Stimulated activated naive CD4-positive, alpha-beta T cell treated with Interleukin-2 at 50 U/mL for 16 hours (primary cell): ENCODE data around the gene C21orf58.
"Not testable (repeated sequence)": the region's sequence is repeated elsewhere in the genome, so short reads cannot be mapped to it uniquely, and the experiment has no call there.

Experiments
- DNase-seq: peaks from one replicate; lab custom pipeline; 2025; lab: John Stamatoyannopoulos, UW

C21orf58 gene

DNA sequence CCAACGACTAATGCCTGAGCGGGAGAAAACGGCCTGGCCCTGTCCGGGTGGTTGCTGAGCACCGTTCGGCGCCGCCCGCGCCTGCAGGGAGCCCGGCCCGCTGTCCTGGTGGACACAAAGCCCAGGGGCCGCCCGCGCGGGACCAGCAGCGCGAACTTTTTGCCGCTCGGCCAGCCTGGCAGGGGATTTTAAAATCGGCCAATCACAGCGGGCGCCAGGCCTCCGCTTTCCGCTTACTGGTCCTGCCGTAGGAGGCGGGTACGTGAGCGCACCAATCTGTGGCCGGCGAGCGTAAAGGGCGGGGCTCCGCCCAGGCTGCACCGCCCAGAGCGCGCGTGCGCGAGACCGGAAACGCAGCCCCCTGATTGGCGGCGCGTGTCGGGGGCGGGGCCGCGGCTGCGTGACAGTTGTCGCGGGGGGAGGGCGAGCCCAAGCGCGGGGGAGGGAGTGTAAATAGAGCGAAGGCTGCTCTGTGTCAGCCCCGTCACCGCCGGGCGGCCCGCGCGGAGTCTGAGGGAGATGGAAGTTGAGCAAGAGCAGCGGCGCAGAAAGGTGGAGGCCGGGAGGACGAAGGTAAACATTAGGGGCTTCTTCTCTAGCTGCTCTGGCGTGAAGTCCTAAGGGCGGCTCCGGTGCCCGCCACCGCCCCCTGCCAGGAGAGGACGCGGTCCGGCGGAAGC is at the start of gene C21orf58, which contains the start of gene PCNT:
C21orf58 (minus strand) TSS at position 161 of the 680 bp plus-strand sequence. CDS start 1,132 bp downstream, outside the sequence.
PCNT (plus strand) TSS at position 447 of the 680 bp plus-strand sequence; CDS start at position 520, 73 bp downstream.
- DNase-seq = peak; percentile 96

GRCh38 chr21:46372947-46373346 is 49.3 kb upstream of the C21orf58 start:
- DNase-seq = not testable (repeated sequence)

- no peak for DNase-seq
Measured at GRCh38 chr21:46372014-46372485, 48.4 kb upstream of the C21orf58 start.

- no peak for DNase-seq
Measured at GRCh38 chr21:46371204-46372013, 47.7 kb upstream of the C21orf58 start.

GRCh38 chr21:46369520-46370235 is 46.0 kb upstream of the C21orf58 start:
- DNase-seq = no peak

DNA sequence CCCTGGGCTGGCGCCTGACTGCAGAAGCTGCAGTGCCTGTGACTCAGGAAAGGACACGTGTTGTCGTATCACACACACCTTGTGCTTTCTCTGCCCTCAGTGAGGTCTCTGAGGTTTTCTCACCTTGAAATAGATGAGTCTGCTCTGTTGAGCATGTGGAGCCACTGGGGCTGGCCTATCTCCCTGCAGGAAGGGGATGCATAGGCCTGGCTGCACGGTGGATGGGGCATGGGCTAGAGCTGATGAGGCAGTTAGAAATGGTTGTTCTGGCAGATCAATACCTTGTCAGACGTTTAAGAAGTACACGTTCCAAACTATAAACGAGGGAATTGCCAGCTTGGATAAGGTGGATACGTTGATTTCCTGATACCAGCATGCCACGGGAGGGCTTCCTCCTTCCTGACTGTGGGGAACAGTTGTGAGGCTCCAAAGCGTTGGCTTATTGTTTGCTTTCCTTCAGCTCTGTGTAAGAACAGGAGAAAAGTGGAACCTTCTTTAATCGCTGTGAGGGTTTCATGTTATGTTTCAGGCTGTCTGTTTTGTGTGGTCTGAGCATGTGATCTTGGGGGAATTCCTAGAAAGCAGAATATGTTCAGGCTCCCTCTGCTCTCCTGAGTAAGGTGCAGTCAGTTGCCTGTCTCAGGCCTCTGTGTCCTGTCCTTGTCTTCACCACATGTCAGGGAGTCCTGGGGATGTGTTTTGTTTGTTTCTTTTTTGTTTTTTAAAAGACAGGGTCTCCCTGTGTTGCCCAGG is 45.0 kb upstream of the C21orf58 start:
- peak; percentile 27 for DNase-seq

DNA sequence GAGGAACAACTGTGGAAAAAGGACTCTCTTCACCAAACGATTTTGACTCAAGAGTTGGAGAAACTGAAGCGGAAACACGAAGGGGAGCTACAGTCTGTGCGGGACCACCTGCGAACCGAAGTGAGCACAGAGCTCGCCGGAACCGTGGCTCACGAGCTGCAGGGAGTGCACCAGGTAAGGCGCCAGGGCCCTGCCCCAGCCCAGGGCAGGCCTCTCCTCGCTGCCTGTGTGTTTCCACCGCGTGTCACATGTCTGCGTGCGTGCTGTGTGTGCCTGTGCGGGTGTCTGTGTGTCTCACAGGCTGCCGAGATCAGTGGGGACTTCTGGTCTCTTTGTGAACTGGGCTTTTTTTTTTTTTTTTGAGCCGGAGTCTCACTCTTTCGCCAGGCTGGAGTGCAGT is 43.3 kb upstream of the C21orf58 start:
- no peak for DNase-seq

DNA sequence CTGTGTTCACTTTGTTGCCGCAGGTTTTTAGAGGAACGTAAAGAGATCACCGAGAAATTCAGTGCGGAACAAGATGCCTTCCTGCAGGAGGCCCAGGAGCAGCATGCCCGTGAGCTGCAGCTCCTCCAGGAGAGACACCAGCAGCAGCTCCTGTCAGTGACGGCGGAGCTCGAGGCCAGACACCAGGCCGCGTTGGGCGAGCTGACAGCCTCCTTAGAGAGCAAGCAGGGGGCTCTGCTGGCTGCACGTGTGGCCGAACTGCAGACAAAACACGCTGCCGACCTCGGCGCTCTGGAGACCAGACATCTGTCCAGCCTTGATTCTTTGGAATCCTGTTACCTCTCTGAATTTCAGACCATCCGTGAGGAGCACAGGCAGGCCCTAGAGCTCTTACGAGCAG is 42.9 kb upstream of the C21orf58 start:
- DNase-seq = no peak

- no peak for DNase-seq
Measured at GRCh38 chr21:46366091-46366490, 42.4 kb upstream of the C21orf58 start.

DNA sequence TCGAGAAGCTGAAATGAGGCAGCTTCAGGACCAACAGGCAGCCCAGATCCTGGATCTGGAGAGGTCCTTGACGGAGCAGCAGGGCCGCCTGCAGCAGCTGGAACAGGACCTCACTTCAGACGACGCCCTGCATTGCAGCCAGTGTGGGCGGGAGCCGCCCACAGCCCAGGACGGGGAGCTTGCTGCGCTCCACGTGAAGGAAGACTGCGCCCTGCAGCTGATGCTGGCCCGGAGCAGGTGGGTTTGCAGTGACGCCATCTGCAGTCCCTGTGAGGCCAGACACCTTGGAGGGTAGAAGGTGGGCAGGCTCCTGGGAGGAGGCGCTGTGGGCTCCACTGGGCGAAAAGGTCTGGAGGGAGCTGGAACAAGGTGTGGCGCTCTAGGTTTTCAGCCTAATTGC is 40.0 kb upstream of the C21orf58 start:
- DNase-seq = no peak

DNA sequence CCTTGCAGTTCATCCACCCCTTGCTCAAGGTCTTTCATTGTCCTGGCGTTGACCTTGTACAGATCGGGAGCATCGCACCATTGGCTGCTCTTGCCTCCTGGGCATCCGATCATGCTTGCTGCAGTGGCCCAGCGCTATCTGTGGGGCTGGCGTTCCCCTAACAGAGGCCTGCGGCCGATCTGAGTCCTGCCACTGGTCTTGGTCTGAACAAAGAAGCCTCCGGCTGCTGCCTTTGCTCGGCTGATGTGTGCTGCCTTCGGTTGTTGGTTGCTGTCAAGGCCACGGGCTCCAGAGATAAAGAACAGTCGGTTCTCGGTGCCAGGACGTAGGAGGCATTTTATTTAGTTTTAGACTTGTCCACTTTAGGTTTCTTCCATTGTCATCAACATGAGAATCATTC is 39.3 kb upstream of the C21orf58 start:
- no peak for DNase-seq

DNA sequence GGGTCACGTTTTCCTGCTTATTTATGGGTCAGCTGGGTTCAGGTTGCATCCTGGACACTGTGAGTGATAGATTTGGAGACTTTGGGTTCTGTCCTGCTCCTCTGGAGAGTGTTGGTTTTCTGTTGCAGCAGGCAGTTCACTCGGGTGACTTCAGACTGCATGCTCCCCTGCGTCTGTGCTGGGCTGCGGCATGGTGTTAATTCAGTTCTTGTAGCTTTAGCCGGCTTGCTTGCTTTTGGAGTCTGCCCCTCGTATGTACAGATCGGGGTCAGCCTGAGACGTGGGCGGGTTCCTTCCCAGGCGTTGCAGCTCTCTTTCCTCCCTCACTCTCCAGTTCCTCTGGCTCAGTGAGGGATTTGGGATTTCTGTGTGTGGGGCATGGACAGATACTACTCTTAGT is 38.3 kb upstream of the C21orf58 start:
- no peak for DNase-seq

- no peak for DNase-seq
Measured at GRCh38 chr21:46361176-46361575, 37.5 kb upstream of the C21orf58 start.

DNA sequence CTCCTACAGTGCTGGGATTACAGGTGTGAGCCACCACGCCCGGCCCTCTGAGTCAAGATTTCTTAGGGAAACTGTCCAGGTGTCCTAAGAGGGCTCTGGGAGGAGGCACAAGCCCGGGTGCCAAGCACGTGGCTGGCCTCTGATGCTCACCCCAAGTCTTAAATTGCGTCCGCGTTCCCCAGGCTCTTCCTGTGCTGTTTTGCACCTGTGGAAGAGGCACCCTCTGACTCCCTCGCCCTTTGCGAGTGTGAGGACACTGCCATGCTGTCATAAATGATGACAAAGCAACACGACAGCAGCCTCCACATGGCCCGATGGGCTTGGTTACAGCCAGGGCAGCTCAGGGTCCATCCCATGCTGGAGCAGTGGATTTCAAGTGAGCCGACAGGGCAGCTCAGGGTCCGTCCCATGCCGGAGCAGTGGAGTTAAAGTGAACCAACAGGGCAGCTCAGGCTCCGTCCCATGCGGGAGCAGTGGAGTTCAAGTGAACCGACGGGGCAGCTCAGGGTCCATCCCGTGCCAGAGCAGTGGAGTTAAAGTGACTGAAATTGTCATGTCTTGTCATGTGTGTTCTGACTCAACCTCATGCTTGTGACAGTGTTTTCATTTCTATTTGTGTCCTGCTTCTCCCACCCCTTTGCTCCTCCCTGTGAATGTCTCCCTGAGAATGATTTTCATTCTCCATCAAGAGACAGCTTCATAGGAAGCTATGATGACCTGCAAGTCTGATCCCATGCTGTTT is 34.2 kb upstream of the C21orf58 start:
- DNase-seq = no peak

GRCh38 chr21:46357335-46357604 is 33.6 kb upstream of the C21orf58 start:
- no peak for DNase-seq

GRCh38 chr21:46356494-46357334 is 33.0 kb upstream of the C21orf58 start:
- DNase-seq = no peak

DNA sequence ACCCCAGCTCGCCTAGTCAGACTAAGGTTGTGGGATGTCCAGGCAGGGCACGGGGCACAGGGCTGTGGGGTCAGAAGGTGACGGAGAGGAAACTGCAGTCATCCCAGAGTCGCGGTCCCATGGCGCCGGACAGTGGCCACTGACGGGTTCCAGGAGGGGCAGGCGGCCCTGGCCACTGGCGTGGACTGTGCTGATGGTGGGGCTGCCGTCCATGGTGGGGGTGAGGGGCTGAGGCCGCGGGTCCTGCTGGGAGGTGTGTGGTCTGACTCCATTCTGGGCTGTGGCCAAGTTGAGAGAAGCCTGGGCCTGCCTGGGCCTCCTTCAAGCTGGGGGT is 32.3 kb upstream of the C21orf58 start:
- DNase-seq = no peak

DNA sequence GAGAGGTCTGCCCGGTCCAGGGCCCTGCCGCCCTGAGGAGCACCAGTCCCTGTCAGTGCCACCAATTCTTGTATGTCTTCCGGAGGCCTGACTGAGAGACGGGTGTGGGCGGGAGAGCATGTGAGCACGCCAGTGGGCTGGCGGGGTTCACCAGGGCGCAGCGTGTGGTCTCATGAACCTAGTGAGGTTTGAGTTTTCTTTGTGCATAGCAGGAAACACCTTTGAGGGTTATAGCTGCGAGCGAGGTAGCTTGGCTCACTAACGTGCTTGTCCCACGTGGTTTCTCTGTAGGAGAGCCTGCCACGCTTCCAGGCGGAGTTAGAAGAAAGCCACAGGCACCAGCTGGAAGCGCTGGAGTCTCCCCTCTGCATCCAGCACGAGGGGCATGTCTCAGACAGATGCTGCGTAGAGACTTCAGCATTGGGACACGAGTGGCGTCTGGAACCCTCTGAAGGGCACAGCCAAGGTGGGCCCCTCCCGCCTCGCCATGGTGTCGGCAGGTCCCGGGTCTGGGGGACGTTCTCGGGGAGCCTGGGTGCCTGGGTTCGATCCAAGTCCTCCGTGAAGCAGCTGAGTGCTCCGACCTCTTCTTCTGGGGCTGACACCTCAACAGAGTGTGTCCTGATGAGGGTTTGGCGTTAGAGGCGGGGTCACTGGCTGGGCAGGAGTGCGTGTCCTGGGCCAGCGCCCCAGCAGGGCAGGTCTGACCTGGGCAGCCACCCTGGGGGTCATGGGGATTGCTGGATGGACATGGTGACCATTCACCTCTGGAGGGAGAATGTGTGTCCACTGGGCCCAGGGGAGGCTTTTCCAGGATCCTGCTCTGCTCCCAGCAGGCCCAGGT is 31.7 kb upstream of the C21orf58 start:
- no peak for DNase-seq

- no peak for DNase-seq
Measured at GRCh38 chr21:46354518-46354917, 30.8 kb upstream of the C21orf58 start.

GRCh38 chr21:46354046-46354445 is 30.4 kb upstream of the C21orf58 start:
- no peak for DNase-seq
